Measurements from ENCODE around the gene ZSWIM4.

DNA sequence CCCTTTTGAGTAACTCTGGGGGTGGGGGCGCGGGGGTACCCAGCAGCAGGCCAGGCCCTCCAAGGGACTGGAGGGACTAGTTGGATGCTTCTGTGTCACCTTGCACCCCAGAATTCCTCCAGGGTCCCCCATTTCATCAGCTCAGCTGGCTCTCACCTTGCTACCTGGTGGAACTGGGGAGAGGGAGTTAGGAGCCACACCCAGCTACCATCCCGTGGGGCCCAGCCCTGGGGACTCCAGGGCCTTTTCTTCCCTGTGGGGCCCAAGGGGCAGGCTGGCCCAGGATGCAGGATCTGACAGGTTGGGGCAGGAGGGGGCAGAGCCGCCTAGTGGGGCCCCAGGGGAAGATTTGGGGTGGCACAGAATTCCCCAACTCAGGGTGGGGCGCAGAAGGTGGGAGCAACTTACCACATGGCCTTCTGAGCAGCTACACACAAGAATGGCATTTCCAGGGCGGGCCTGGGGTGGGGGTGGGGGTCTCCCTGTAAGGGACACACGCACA, 48.9 kb downstream of the ZSWIM4 start:
- TF ChIP-seq, protein P1, sequence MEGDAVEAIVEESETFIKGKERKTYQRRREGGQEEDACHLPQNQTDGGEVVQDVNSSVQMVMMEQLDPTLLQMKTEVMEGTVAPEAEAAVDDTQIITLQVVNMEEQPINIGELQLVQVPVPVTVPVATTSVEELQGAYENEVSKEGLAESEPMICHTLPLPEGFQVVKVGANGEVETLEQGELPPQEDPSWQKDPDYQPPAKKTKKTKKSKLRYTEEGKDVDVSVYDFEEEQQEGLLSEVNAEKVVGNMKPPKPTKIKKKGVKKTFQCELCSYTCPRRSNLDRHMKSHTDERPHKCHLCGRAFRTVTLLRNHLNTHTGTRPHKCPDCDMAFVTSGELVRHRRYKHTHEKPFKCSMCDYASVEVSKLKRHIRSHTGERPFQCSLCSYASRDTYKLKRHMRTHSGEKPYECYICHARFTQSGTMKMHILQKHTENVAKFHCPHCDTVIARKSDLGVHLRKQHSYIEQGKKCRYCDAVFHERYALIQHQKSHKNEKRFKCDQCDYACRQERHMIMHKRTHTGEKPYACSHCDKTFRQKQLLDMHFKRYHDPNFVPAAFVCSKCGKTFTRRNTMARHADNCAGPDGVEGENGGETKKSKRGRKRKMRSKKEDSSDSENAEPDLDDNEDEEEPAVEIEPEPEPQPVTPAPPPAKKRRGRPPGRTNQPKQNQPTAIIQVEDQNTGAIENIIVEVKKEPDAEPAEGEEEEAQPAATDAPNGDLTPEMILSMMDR (IDR thresholded peaks at IDR 0.05), result no peak
- TF ChIP-seq EP300 (IDR thresholded peaks at IDR 0.05) (no peak), POLR2A (IDR thresholded peaks at IDR 0.05) (no peak), POLR2AphosphoS5 (IDR thresholded peaks at IDR 0.05) (no peak)

All from stomach (tissue), 4 donors.